ENCODE data around the gene ADORA2A.

ADORA2A gene

GRCh38 chr22:24414523-24414922 is 12.9 kb upstream of the ADORA2A start:
- no peak for TF ChIP-seq EZH2phosphoT487 (IDR thresholded peaks at IDR 0.05; ENCODE audit: borderline replicate concordance, low read length)
- TF ChIP-seq, protein P1, sequence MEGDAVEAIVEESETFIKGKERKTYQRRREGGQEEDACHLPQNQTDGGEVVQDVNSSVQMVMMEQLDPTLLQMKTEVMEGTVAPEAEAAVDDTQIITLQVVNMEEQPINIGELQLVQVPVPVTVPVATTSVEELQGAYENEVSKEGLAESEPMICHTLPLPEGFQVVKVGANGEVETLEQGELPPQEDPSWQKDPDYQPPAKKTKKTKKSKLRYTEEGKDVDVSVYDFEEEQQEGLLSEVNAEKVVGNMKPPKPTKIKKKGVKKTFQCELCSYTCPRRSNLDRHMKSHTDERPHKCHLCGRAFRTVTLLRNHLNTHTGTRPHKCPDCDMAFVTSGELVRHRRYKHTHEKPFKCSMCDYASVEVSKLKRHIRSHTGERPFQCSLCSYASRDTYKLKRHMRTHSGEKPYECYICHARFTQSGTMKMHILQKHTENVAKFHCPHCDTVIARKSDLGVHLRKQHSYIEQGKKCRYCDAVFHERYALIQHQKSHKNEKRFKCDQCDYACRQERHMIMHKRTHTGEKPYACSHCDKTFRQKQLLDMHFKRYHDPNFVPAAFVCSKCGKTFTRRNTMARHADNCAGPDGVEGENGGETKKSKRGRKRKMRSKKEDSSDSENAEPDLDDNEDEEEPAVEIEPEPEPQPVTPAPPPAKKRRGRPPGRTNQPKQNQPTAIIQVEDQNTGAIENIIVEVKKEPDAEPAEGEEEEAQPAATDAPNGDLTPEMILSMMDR (IDR thresholded peaks at IDR 0.05; ENCODE audit: low read depth, low read length, poor library complexity, severe bottlenecking) = no peak
- no peak overlapping the region for H3K4me2 ChIP-seq (ENCODE audit: low read length)
- no peaks in the 10 kb centered on the region for H4K20me1 ChIP-seq (ENCODE audit: control insufficient read depth, insufficient read depth, low read depth, low read length)
- H3K4me1 ChIP-seq (ENCODE audit: control insufficient read depth, low read length) = peaks cover 7% of the 10 kb centered on the region; the same call in 1 of the 2 replicates
- no peaks in the 10 kb centered on the region for H3K9me3 ChIP-seq (ENCODE audit: control insufficient read depth, insufficient read depth, low read length)
- no peak overlapping the region for H3K4me3 ChIP-seq (ENCODE audit: low read length)
- no peaks in the 10 kb centered on the region for H3K9me2 ChIP-seq (replicated peaks; ENCODE audit: control insufficient read depth, low read length)
- no peaks in the 10 kb centered on the region for H3K79me2 ChIP-seq (ENCODE audit: control insufficient read depth, low read length)
- H3K27ac ChIP-seq (ENCODE audit: low read depth, low read length) = no peak overlapping the region
- peaks cover 49% of the 10 kb centered on the region for H3K36me3 ChIP-seq (ENCODE audit: control insufficient read depth, low read length)
- no peaks in the 10 kb centered on the region for H3K27me3 ChIP-seq (ENCODE audit: control insufficient read depth, low read length)
- H3F3A ChIP-seq (ENCODE audit: control insufficient read depth, insufficient read depth) = no peaks in the 10 kb centered on the region

GRCh38 chr22:24414984-24415945 is 12.1 kb upstream of the ADORA2A start:
- H3K4me3 ChIP-seq (ENCODE audit: low read length) = no peak overlapping the region
- no peaks in the 10 kb centered on the region for H3K79me2 ChIP-seq (ENCODE audit: control insufficient read depth, low read length)
- peaks cover 7% of the 10 kb centered on the region; the same call in 1 of the 2 replicates for H3K4me1 ChIP-seq (ENCODE audit: control insufficient read depth, low read length)
- no peak overlapping the region for H3K27ac ChIP-seq (ENCODE audit: low read depth, low read length)
- H3K36me3 ChIP-seq (ENCODE audit: control insufficient read depth, low read length) = peaks cover 46% of the 10 kb centered on the region
- TF ChIP-seq EZH2phosphoT487 (IDR thresholded peaks at IDR 0.05; ENCODE audit: borderline replicate concordance, low read length) = no peak
- no peaks in the 10 kb centered on the region for H3K27me3 ChIP-seq (ENCODE audit: control insufficient read depth, low read length)
- no peaks in the 10 kb centered on the region for H3K9me2 ChIP-seq (replicated peaks; ENCODE audit: control insufficient read depth, low read length)
- no peak overlapping the region for H3K4me2 ChIP-seq (ENCODE audit: low read length)
- no peaks in the 10 kb centered on the region for H3K9me3 ChIP-seq (ENCODE audit: control insufficient read depth, insufficient read depth, low read length)
- H4K20me1 ChIP-seq (ENCODE audit: control insufficient read depth, insufficient read depth, low read depth, low read length) = no peaks in the 10 kb centered on the region
- no peaks in the 10 kb centered on the region for H3F3A ChIP-seq (ENCODE audit: control insufficient read depth, insufficient read depth)

DNA sequence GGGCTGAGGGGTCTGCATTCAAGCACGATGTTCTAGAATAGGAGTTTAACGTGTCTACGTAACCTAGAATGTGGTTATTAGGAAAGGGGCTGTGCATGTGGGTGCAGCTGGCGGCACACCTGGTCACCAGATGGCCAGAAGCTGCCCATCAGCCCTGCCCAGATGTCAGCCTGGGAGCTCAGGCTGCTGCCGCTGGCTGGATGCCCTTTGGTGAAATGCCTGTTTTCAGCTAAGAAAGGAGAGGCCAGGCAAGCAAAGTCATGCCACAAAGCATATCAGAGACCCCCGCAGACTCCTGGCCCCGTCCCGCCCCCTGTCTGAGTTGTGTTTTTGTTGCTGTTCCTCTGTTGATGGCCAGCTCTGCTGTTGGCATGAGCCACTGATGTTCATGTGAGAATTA is 11.3 kb upstream of the ADORA2A start:
- Histone ChIP-seq H3K9me3 (ENCODE audit: control insufficient read depth, insufficient read depth, low read length) (no peaks in the 10 kb centered on the region), H3K79me2 (ENCODE audit: control insufficient read depth, low read length) (no peaks in the 10 kb centered on the region), H3K4me1 (ENCODE audit: control insufficient read depth, low read length) (peaks cover 7% of the 10 kb centered on the region; the same call in 1 of the 2 replicates), H3K4me2 (ENCODE audit: low read length) (no peak overlapping the region), H4K20me1 (ENCODE audit: control insufficient read depth, insufficient read depth, low read depth, low read length) (no peaks in the 10 kb centered on the region), H3K36me3 (ENCODE audit: control insufficient read depth, low read length) (peaks cover 41% of the 10 kb centered on the region), H3K27ac (ENCODE audit: low read depth, low read length) (no peak overlapping the region), H3F3A (ENCODE audit: control insufficient read depth, insufficient read depth) (no peaks in the 10 kb centered on the region), H3K4me3 (ENCODE audit: low read length) (no peak overlapping the region), H3K9me2 (replicated peaks; ENCODE audit: control insufficient read depth, low read length) (no peaks in the 10 kb centered on the region), H3K27me3 (ENCODE audit: control insufficient read depth, low read length) (no peaks in the 10 kb centered on the region)
- TF ChIP-seq EZH2phosphoT487 (IDR thresholded peaks at IDR 0.05; ENCODE audit: borderline replicate concordance, low read length) = no peak
- TF ChIP-seq, protein P1 (IDR thresholded peaks at IDR 0.05; ENCODE audit: low read depth, low read length, poor library complexity, severe bottlenecking) = no peak

DNA sequence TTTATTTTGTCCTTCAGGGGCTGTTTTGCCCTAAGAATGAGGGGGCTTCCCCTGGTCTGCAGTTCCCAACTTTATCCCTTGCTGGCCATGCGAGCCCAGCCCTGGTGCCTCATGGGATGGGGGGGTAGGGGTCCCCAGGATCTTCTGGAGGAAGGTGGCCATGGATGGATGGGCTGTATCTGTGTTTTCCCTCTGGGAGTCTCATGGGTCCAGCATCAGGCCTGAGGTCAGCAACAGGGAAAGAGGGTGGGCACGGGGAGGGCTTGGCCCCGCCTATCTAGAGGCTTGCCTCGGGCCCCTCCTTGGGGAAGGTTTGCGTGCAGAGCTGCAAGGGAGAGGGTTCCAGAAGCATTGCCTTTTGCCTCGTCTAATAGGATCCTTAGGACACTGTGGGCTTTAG is 10.8 kb upstream of the ADORA2A start:
- H3K9me3 ChIP-seq (ENCODE audit: control insufficient read depth, insufficient read depth, low read length) = no peaks in the 10 kb centered on the region
- H3K27me3 ChIP-seq (ENCODE audit: control insufficient read depth, low read length) = no peaks in the 10 kb centered on the region
- H3F3A ChIP-seq (ENCODE audit: control insufficient read depth, insufficient read depth) = no peaks in the 10 kb centered on the region
- no peaks in the 10 kb centered on the region for H3K79me2 ChIP-seq (ENCODE audit: control insufficient read depth, low read length)
- H3K36me3 ChIP-seq (ENCODE audit: control insufficient read depth, low read length) = peaks cover 38% of the 10 kb centered on the region
- H3K4me3 ChIP-seq (ENCODE audit: low read length) = no peak overlapping the region
- H3K4me2 ChIP-seq (ENCODE audit: low read length) = no peak overlapping the region
- no peak for TF ChIP-seq EZH2phosphoT487 (IDR thresholded peaks at IDR 0.05; ENCODE audit: borderline replicate concordance, low read length)
- TF ChIP-seq, protein P1 (IDR thresholded peaks at IDR 0.05; ENCODE audit: low read depth, low read length, poor library complexity, severe bottlenecking) = no peak
- H3K4me1 ChIP-seq (ENCODE audit: control insufficient read depth, low read length) = peaks cover 7% of the 10 kb centered on the region; the same call in 1 of the 2 replicates
- H3K9me2 ChIP-seq (replicated peaks; ENCODE audit: control insufficient read depth, low read length) = no peaks in the 10 kb centered on the region
- H3K27ac ChIP-seq (ENCODE audit: low read depth, low read length) = no peak overlapping the region
- no peaks in the 10 kb centered on the region for H4K20me1 ChIP-seq (ENCODE audit: control insufficient read depth, insufficient read depth, low read depth, low read length)
